ENCODE measurements around the gene MTUS2. TPM values are rescaled to one million over a fixed set of nuclear protein-coding genes. Genes with fewer than 3 reads are reported as not detected.

The MTUS2 gene
- total RNA-seq, 1 experiment from 2014 or later = not detected

- no peak for DNase-seq (ENCODE audit: low read depth, low spot score)
- in situ Hi-C loops (cut with HindIII; ENCODE audit: low pct_unique_long_range_greater_than_20kb, low sequenced_read_pairs) = no loop called here
Measured at GRCh38 chr13:29529754-29530153, 709.6 kb downstream of the MTUS2 start.

- no peak for DNase-seq (ENCODE audit: low read depth, low spot score)
- in situ Hi-C loops (cut with HindIII; ENCODE audit: low pct_unique_long_range_greater_than_20kb, low sequenced_read_pairs) = no loop called here
Measured at GRCh38 chr13:29530901-29531300, 710.8 kb downstream of the MTUS2 start.

GRCh38 chr13:29532116-29532515 lies 712.0 kb downstream of the MTUS2 start:
- in situ Hi-C loops (cut with HindIII; ENCODE audit: low pct_unique_long_range_greater_than_20kb, low sequenced_read_pairs) = no loop called here
- peak; percentile 27 for DNase-seq (ENCODE audit: low read depth, low spot score)

GRCh38 chr13:29532821-29533220 lies 712.7 kb downstream of the MTUS2 start:
- in situ Hi-C loops (cut with HindIII; ENCODE audit: low pct_unique_long_range_greater_than_20kb, low sequenced_read_pairs) = no loop called here

GRCh38 chr13:29534083-29534482 lies 713.9 kb downstream of the MTUS2 start:
- in situ Hi-C loops (cut with HindIII; ENCODE audit: low pct_unique_long_range_greater_than_20kb, low sequenced_read_pairs) = no loop called here
- DNase-seq (ENCODE audit: low read depth, low spot score) = no peak

More at GRCh38 chr13:29532821-29533220, 712.7 kb downstream of the MTUS2 start:
- DNase-seq (ENCODE audit: low read depth, low spot score) = no peak

- in situ Hi-C loops (cut with HindIII; ENCODE audit: low pct_unique_long_range_greater_than_20kb, low sequenced_read_pairs) = no loop called here
- no peak for DNase-seq (ENCODE audit: low read depth, low spot score)
Measured at GRCh38 chr13:29535663-29536655, 715.8 kb downstream of the MTUS2 start.

- in situ Hi-C loops (cut with HindIII; ENCODE audit: low pct_unique_long_range_greater_than_20kb, low sequenced_read_pairs) = no loop called here
- DNase-seq (ENCODE audit: low read depth, low spot score) = no peak
Measured at GRCh38 chr13:29536853-29537252, 716.7 kb downstream of the MTUS2 start.

- no peak for DNase-seq (ENCODE audit: low read depth, low spot score)
- in situ Hi-C loops (cut with HindIII; ENCODE audit: low pct_unique_long_range_greater_than_20kb, low sequenced_read_pairs) = no loop called here
Measured at GRCh38 chr13:29537736-29538651, 717.9 kb downstream of the MTUS2 start.

GRCh38 chr13:29538652-29539040 lies 718.5 kb downstream of the MTUS2 start:
- in situ Hi-C loops (cut with HindIII; ENCODE audit: low pct_unique_long_range_greater_than_20kb, low sequenced_read_pairs) = no loop called here
- no peak for DNase-seq (ENCODE audit: low read depth, low spot score)

- in situ Hi-C loops (cut with HindIII; ENCODE audit: low pct_unique_long_range_greater_than_20kb, low sequenced_read_pairs) = no loop called here
- no peak for DNase-seq (ENCODE audit: low read depth, low spot score)
Measured at GRCh38 chr13:29539856-29540255, 719.7 kb downstream of the MTUS2 start.

- in situ Hi-C loops (cut with HindIII; ENCODE audit: low pct_unique_long_range_greater_than_20kb, low sequenced_read_pairs) = no loop called here
- DNase-seq (ENCODE audit: low read depth, low spot score) = no peak
Measured at GRCh38 chr13:29540334-29540733, 720.2 kb downstream of the MTUS2 start.

GRCh38 chr13:29540799-29541198 lies 720.7 kb downstream of the MTUS2 start:
- no peak for DNase-seq (ENCODE audit: low read depth, low spot score)
- in situ Hi-C loops (cut with HindIII; ENCODE audit: low pct_unique_long_range_greater_than_20kb, low sequenced_read_pairs) = no loop called here

- no peak for DNase-seq (ENCODE audit: low read depth, low spot score)
- in situ Hi-C loops (cut with HindIII; ENCODE audit: low pct_unique_long_range_greater_than_20kb, low sequenced_read_pairs) = no loop called here
Measured at GRCh38 chr13:29541400-29541799, 721.3 kb downstream of the MTUS2 start.

GRCh38 chr13:29542381-29542780 lies 722.2 kb downstream of the MTUS2 start:
- DNase-seq (ENCODE audit: low read depth, low spot score) = no peak
- in situ Hi-C loops (cut with HindIII; ENCODE audit: low pct_unique_long_range_greater_than_20kb, low sequenced_read_pairs) = no loop called here

GRCh38 chr13:29543230-29544215 lies 723.4 kb downstream of the MTUS2 start:
- peak; percentile 74 for DNase-seq (ENCODE audit: low read depth, low spot score)
- in situ Hi-C loops (cut with HindIII; ENCODE audit: low pct_unique_long_range_greater_than_20kb, low sequenced_read_pairs) = no loop called here

GRCh38 chr13:29545988-29546387 lies 725.8 kb downstream of the MTUS2 start:
- in situ Hi-C loops (cut with HindIII; ENCODE audit: low pct_unique_long_range_greater_than_20kb, low sequenced_read_pairs) = no loop called here

GRCh38 chr13:29546662-29547061 lies 726.5 kb downstream of the MTUS2 start:
- no peak for DNase-seq (ENCODE audit: low read depth, low spot score)
- in situ Hi-C loops (cut with HindIII; ENCODE audit: low pct_unique_long_range_greater_than_20kb, low sequenced_read_pairs) = no loop called here

More at GRCh38 chr13:29545988-29546387, 725.8 kb downstream of the MTUS2 start:
- no peak for DNase-seq (ENCODE audit: low read depth, low spot score)
